HCT116 (cell line): ENCODE measurements around the gene FAM180A. TPM values are rescaled to one million over a fixed set of nuclear protein-coding genes. Genes with fewer than 3 reads are reported as not detected.

Experiments
- ATAC-seq: fragments of 200-7000 bp; cut with Tn5 transposase; 2 replicates; pipeline ENCODE4 v1.9.1; 2020; ENCODE audit warnings: mild to moderate bottlenecking, moderate library complexity
- BruUV-seq: library from RNA; stranded (reverse); fragments of 400-500 nt; replicated peaks from 2 replicates; lab custom pipeline; 2021; lab: Mats Ljungman, UMichigan
- CTCF ChIA-PET: fragments of 300-600 bp; sonication (Branson Sonifier 250); formaldehyde crosslinking; loops from one replicate; lab custom pipeline; 2021; ENCODE audit warnings: antibody characterized with exemption; lab: Charles Lee
- POLR2A ChIA-PET: fragments of 300-600, 350-600 bp; sonication (Branson Sonifier 250); formaldehyde crosslinking; loops from one replicate; lab custom pipeline; 2021; ENCODE audit warnings: antibody characterized with exemption; lab: Charles Lee
- RAD21 ChIA-PET, 2 experiments: fragments of 300-600 bp; sonication (Branson Sonifier 250); formaldehyde crosslinking; loops; one replicate each; lab custom pipeline; 2023; ENCODE audit warnings: low total read pairs in 2 of 2; ENCODE audit not compliant: uncharacterized antibody in 2 of 2, unreplicated experiment in 2 of 2, low non-redundant PET in 1 of 2; lab: Charles Lee
- DNase-seq: peaks from one replicate; pipeline ENCODE4 v3.0.0-alpha.2; 2010; ENCODE audit warnings: low read depth, low spot score
- H2AFZ ChIP-seq: fragments of 200-600 bp; shearing (Covaris generic), sonication (generic); 2 replicates; pipeline ENCODE4 v1.6.1; 2017; ENCODE audit warnings: low read depth, mixed run types, mixed read lengths, antibody characterized with exemption, low read length; ENCODE audit not compliant: poor library complexity, severe bottlenecking
- H3K27ac ChIP-seq: 2 replicates; pipeline ENCODE4 v1.5.1; 2012; ENCODE audit warnings: low read depth, low read length
- H3K27me3 ChIP-seq: fragments of 200-600 bp; sonication (generic); 2 replicates; pipeline ENCODE4 v1.6.1; 2016; ENCODE audit warnings: mixed run types, low read length, mixed read lengths; ENCODE audit not compliant: insufficient read depth
- H3K36me3 ChIP-seq, 2 experiments: fragments of 200-500 bp in 1 of 2; fragments of 200-600 bp in 1 of 2; sonication (Bioruptor generic) in 1 of 2; sonication (generic) in 1 of 2; 2 replicates each; pipeline versions ENCODE4 v1.5.1 to v1.6.1; 2014 to 2016; ENCODE audit warnings: low read length in 2 of 2, inconsistent platforms in 1 of 2, mixed read lengths in 1 of 2, mixed run types in 1 of 2; ENCODE audit not compliant: insufficient read depth in 2 of 2, control insufficient read depth in 1 of 2
- H3K4me1 ChIP-seq, 2 experiments: fragments of 200-600 bp in 1 of 2; sonication (generic) in 1 of 2; 2 replicates each; pipeline versions ENCODE4 v1.5.1 to v1.6.1; 2012 to 2017; ENCODE audit warnings: low read length in 2 of 2, inconsistent platforms in 1 of 2, mild to moderate bottlenecking in 1 of 2, mixed read lengths in 1 of 2, mixed run types in 1 of 2, moderate library complexity in 1 of 2; ENCODE audit not compliant: insufficient read depth in 2 of 2, control insufficient read depth in 1 of 2
- H3K4me2 ChIP-seq: fragments of 200-600 bp; sonication (generic); 2 replicates; pipeline ENCODE4 v1.6.1; 2017; ENCODE audit warnings: mixed run types, low read length, mixed read lengths
- H3K4me3 ChIP-seq, 2 experiments: fragments of 200-600 bp in 1 of 2; sonication (generic) in 1 of 2; replicated peaks in 1 of 2; 2 replicates each; pipeline ENCODE4 v1.5.1; 2011 to 2016; ENCODE audit warnings: low read length in 2 of 2, control low read depth in 1 of 2, low read depth in 1 of 2, mild to moderate bottlenecking in 1 of 2, mixed read lengths in 1 of 2, mixed run types in 1 of 2
- H3K79me2 ChIP-seq: fragments of 200-600 bp; sonication (generic); 2 replicates; pipeline ENCODE4 v1.6.1; 2017; ENCODE audit warnings: mild to moderate bottlenecking, mixed run types, low read length, moderate library complexity, mixed read lengths; ENCODE audit not compliant: insufficient read depth
- H3K9ac ChIP-seq: fragments of 200-600 bp; sonication (generic); 2 replicates; pipeline ENCODE4 v1.6.1; 2016; ENCODE audit warnings: low read length, mixed read lengths
- H3K9me2 ChIP-seq: fragments of 200-600 bp; sonication (generic), shearing (Covaris generic); 2 replicates; pipeline ENCODE4 v1.6.1; 2017; ENCODE audit warnings: mixed run types, mild to moderate bottlenecking, moderate library complexity; ENCODE audit not compliant: insufficient read depth
- H3K9me3 ChIP-seq, 2 experiments: fragments of 200-500 bp in 1 of 2; fragments of 200-600 bp in 1 of 2; sonication (Bioruptor generic) in 1 of 2; sonication (generic) in 1 of 2; 2 replicates each; pipeline ENCODE4 v1.6.1; 2014 to 2017; ENCODE audit warnings: low read length in 2 of 2, mixed read lengths in 2 of 2, inconsistent platforms in 1 of 2, low read depth in 1 of 2, mild to moderate bottlenecking in 1 of 2, mixed run types in 1 of 2, moderate library complexity in 1 of 2; ENCODE audit not compliant: control insufficient read depth in 1 of 2, insufficient read depth in 1 of 2
- H4K20me1 ChIP-seq: fragments of 200-600 bp; sonication (generic), shearing (Covaris generic); 2 replicates; pipeline ENCODE4 v1.6.1; 2017; ENCODE audit warnings: mixed run types, mild to moderate bottlenecking, moderate library complexity; ENCODE audit not compliant: insufficient read depth
- CBX3 ChIP-seq: IDR thresholded peaks from 2 replicates; pipeline ENCODE4 v1.6.1; 2012; ENCODE audit warnings: low read depth
- ELF1 ChIP-seq: IDR thresholded peaks from 2 replicates; pipeline ENCODE4 v1.6.1; 2012; ENCODE audit warnings: low read depth, borderline replicate concordance
- EZH2phosphoT487 ChIP-seq: fragments of 200-600 bp; IDR thresholded peaks from 2 replicates; pipeline ENCODE4 v1.6.1; 2018; ENCODE audit warnings: antibody characterized with exemption, borderline replicate concordance
- JUND ChIP-seq: IDR thresholded peaks from 2 replicates; pipeline ENCODE4 v1.6.1; 2012
- POLR2A ChIP-seq: IDR thresholded peaks from 2 replicates; pipeline ENCODE4 v1.7.0; 2011; ENCODE audit warnings: borderline replicate concordance; ENCODE audit not compliant: insufficient read depth, insufficient read length; ENCODE audit errors: extremely low read depth
- RAD21 ChIP-seq: IDR thresholded peaks from 2 replicates; pipeline ENCODE4 v1.6.1; 2012; ENCODE audit warnings: low read depth, mild to moderate bottlenecking
- SP1 ChIP-seq: IDR thresholded peaks from 2 replicates; pipeline ENCODE4 v1.6.1; 2012; ENCODE audit warnings: low read depth
- SRF ChIP-seq: IDR thresholded peaks from 2 replicates; pipeline ENCODE4 v1.6.1; 2012; ENCODE audit warnings: low read depth
- TCF7L2 ChIP-seq: IDR thresholded peaks from 2 replicates; pipeline ENCODE4 v1.7.0; 2011; ENCODE audit warnings: borderline replicate concordance, inconsistent platforms; ENCODE audit not compliant: insufficient read depth, insufficient read length; ENCODE audit errors: extremely low read depth
- YY1 ChIP-seq: IDR thresholded peaks from 2 replicates; pipeline ENCODE4 v1.6.1; 2011; ENCODE audit warnings: low read length, low read depth, moderate library complexity, mild to moderate bottlenecking; ENCODE audit not compliant: insufficient replicate concordance; ENCODE audit errors: extremely low read depth
- intact Hi-C: fragments of 100-400 bp; cut with micrococcal nuclease; formaldehyde crosslinking; loops from 2 replicates; pipeline ENCODE4 v1.10.0; 2022
- total RNA-seq: library from RNA; stranded (reverse); gene quantifications from one replicate; pipeline ENCODE4 v1.2.1, GENCODE V29; 2021; ENCODE audit not compliant: unreplicated experiment
- TF ChIP-seq, protein P1 (sequence below): IDR thresholded peaks from 2 replicates; pipeline ENCODE4 v1.6.1; 2012
- TF ChIP-seq, protein P2 (sequence below): IDR thresholded peaks from 2 replicates; pipeline ENCODE4 v1.6.1; 2012
- TF ChIP-seq, protein P3 (sequence below): IDR thresholded peaks from 2 replicates; pipeline ENCODE4 v1.6.1; 2011; ENCODE audit warnings: mild to moderate bottlenecking, low read length, moderate library complexity; ENCODE audit not compliant: insufficient replicate concordance; ENCODE audit errors: extremely low read depth

The FAM180A gene
- total RNA-seq, 1 experiment from 2014 or later, result 0.59 TPM

DNA sequence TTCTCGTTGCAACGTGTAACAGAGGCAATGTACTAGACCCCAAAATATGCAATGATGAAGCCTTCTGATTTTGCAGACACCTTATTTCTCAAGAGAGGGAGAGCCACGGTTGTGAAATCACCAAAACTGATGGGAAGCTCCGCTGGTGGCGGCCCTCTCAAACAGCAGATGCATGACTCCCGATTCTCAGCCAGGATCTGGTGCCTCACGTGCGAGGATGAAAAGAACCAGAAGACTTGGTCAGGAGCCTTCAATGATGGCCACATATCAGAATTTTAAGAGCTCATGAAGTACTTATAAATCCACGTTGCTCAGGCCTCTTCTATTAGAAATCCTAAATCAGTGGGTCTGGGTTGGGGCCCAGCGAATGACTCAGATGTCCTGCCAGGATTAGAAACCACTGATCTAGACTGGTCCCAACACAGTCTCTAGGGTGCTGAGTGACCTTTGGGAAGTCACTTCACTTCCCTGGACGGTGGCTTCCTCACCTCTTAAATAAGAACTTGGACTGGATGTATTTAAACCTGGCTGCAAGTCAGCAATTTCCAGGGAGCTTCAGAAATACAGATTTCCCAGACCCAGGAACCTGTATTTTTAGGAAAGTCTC, 41.9 kb upstream of the FAM180A start:
- no peak overlapping the region for H3K4me3 ChIP-seq
- no peak overlapping the region for H3K4me2 ChIP-seq
- POLR2A ChIA-PET, result no interaction called here
- peaks cover 0 to 4% of the 10 kb centered on the region in 2 experiments; a peak in 1 of 4 replicates for H3K9me3 ChIP-seq
- BruUV-seq, result no TSS peak
- DNase-seq (no peak), ATAC-seq (no peak)
- H3K27me3 ChIP-seq, result no peaks in the 10 kb centered on the region
- H4K20me1 ChIP-seq, result no peaks in the 10 kb centered on the region
- CTCF ChIA-PET, result no interaction called here
- intact Hi-C loops, result no loop called here
- no peaks in the 10 kb centered on the region for H3K36me3 ChIP-seq
- no peaks in the 10 kb centered on the region for H3K79me2 ChIP-seq
- no peak overlapping the region for H3K27ac ChIP-seq
- no peak overlapping the region for H2AFZ ChIP-seq
- RAD21 ChIA-PET, result no interaction called here
- H3K9me2 ChIP-seq, result no peaks in the 10 kb centered on the region
- TF ChIP-seq, protein P1, sequence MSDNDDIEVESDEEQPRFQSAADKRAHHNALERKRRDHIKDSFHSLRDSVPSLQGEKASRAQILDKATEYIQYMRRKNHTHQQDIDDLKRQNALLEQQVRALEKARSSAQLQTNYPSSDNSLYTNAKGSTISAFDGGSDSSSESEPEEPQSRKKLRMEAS, result no peak
- no peak for TF ChIP-seq JUND
- TF ChIP-seq, all 23 proteins: peak for 0
- Histone ChIP-seq H3K9ac (no peak overlapping the region), H3K4me1 (peaks cover 0 to 5% of the 10 kb centered on the region in 2 experiments; a peak in 1 of 4 replicates)

DNA sequence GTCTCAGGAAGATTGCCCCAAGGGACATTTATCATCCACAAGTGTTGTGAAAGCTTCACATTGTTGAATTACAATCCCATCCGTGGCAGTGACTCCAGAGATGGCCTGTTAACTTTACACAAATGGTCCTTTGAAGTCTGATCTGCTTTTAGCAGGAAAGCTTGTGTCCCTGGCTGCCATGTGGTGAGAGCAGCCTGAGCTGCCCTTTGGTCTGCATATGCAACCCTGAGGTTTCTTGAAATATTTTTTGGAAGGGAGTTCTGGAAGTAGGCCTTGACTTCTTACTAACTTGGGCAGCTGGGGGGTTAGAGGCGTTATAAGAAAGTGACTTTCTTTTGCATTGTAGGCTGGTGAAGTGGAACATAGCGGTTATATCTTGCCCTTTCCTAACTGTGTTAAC, 41.3 kb upstream of the FAM180A start:
- ATAC-seq (no peak), DNase-seq (no peak)
- no peak overlapping the region for H3K9ac ChIP-seq
- no peaks in the 10 kb centered on the region for H3K36me3 ChIP-seq
- ChIA-PET POLR2A (no interaction called here), RAD21 (no interaction called here), CTCF (no interaction called here)
- H3K4me2 ChIP-seq, result no peak overlapping the region
- peaks cover 0 to 4% of the 10 kb centered on the region in 2 experiments; a peak in 1 of 4 replicates for H3K9me3 ChIP-seq
- H3K4me1 ChIP-seq, result peaks cover 0 to 5% of the 10 kb centered on the region in 2 experiments; a peak in 1 of 4 replicates
- H4K20me1 ChIP-seq, result no peaks in the 10 kb centered on the region
- H3K4me3 ChIP-seq, result no peak overlapping the region
- intact Hi-C loops, result no loop called here
- H3K27ac ChIP-seq, result no peak overlapping the region
- TF ChIP-seq CBX3, result no peak
- no peak for TF ChIP-seq RAD21
- TF ChIP-seq, protein P2, sequence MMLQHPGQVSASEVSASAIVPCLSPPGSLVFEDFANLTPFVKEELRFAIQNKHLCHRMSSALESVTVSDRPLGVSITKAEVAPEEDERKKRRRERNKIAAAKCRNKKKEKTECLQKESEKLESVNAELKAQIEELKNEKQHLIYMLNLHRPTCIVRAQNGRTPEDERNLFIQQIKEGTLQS, result no peak
- no peak for TF ChIP-seq YY1
- TF ChIP-seq SRF, result no peak
- TF ChIP-seq ELF1, result no peak
- TF ChIP-seq EZH2phosphoT487, result no peak
- TF ChIP-seq SP1, result no peak
- no peak for TF ChIP-seq POLR2A
- TF ChIP-seq JUND, result no peak
- no peak for TF ChIP-seq TCF7L2
- TF ChIP-seq, protein P3, sequence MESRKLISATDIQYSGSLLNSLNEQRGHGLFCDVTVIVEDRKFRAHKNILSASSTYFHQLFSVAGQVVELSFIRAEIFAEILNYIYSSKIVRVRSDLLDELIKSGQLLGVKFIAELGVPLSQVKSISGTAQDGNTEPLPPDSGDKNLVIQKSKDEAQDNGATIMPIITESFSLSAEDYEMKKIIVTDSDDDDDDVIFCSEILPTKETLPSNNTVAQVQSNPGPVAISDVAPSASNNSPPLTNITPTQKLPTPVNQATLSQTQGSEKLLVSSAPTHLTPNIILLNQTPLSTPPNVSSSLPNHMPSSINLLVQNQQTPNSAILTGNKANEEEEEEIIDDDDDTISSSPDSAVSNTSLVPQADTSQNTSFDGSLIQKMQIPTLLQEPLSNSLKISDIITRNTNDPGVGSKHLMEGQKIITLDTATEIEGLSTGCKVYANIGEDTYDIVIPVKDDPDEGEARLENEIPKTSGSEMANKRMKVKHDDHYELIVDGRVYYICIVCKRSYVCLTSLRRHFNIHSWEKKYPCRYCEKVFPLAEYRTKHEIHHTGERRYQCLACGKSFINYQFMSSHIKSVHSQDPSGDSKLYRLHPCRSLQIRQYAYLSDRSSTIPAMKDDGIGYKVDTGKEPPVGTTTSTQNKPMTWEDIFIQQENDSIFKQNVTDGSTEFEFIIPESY, result no peak
- no peaks in the 10 kb centered on the region for H3K27me3 ChIP-seq
- BruUV-seq, result no TSS peak
- no peaks in the 10 kb centered on the region for H3K9me2 ChIP-seq
- H2AFZ ChIP-seq, result no peak overlapping the region
- no peaks in the 10 kb centered on the region for H3K79me2 ChIP-seq
